Measurements from ENCODE around the gene PRKCB.
"Not testable (repeated sequence)": the region's sequence is repeated elsewhere in the genome, so short reads cannot be mapped to it uniquely, and the experiment has no call there.

PRKCB gene

GRCh38 chr16:24010440-24011089, 174.8 kb downstream of the PRKCB start:
- no peak for FAIRE-seq

- FAIRE-seq: no peak
Observed at GRCh38 chr16:24011237-24011636, 175.5 kb downstream of the PRKCB start.

GRCh38 chr16:24013054-24013636, 177.4 kb downstream of the PRKCB start:
- FAIRE-seq: no peak

GRCh38 chr16:24013864-24014645, 178.3 kb downstream of the PRKCB start:
- no peak for FAIRE-seq

GRCh38 chr16:24014955-24015354, 179.2 kb downstream of the PRKCB start:
- not testable (repeated sequence) for FAIRE-seq

- FAIRE-seq: no peak
Observed at GRCh38 chr16:24015923-24016322, 180.1 kb downstream of the PRKCB start.

- FAIRE-seq: no peak
Observed at GRCh38 chr16:24018485-24018884, 182.7 kb downstream of the PRKCB start.

GRCh38 chr16:24022797-24023196, 187.0 kb downstream of the PRKCB start:
- FAIRE-seq: no peak

- FAIRE-seq: no peak
Observed at GRCh38 chr16:24023621-24024020, 187.8 kb downstream of the PRKCB start.

- FAIRE-seq: no peak
Observed at GRCh38 chr16:24024971-24025370, 189.2 kb downstream of the PRKCB start.

- no peak for FAIRE-seq
Observed at GRCh38 chr16:24027466-24027865, 191.7 kb downstream of the PRKCB start.

GRCh38 chr16:24029841-24030240, 194.1 kb downstream of the PRKCB start:
- FAIRE-seq: not testable (repeated sequence)

- no peak for FAIRE-seq
Observed at GRCh38 chr16:24035127-24035842, 199.5 kb downstream of the PRKCB start.

GRCh38 chr16:24036038-24036543, 200.3 kb downstream of the PRKCB start:
- FAIRE-seq: no peak

GRCh38 chr16:24036614-24037013, 200.8 kb downstream of the PRKCB start:
- FAIRE-seq: no peak

GRCh38 chr16:24037335-24037734, 201.6 kb downstream of the PRKCB start:
- no peak for FAIRE-seq

GRCh38 chr16:24041834-24042631, 206.2 kb downstream of the PRKCB start:
- no peak for FAIRE-seq

GRCh38 chr16:24044467-24044866, 208.7 kb downstream of the PRKCB start:
- no peak for FAIRE-seq

- FAIRE-seq: no peak
Observed at GRCh38 chr16:24045641-24046040, 209.9 kb downstream of the PRKCB start.

- FAIRE-seq: no peak
Observed at GRCh38 chr16:24046442-24046841, 210.7 kb downstream of the PRKCB start.

- FAIRE-seq: no peak
Observed at GRCh38 chr16:24049113-24049512, 213.3 kb downstream of the PRKCB start.

GRCh38 chr16:24051125-24051524, 215.3 kb downstream of the PRKCB start:
- no peak for FAIRE-seq

All from endometrium (tissue), 2 donors.